Measurements from ENCODE around the gene ANO7.

The ANO7 gene

GRCh38 chr2:241208058-241208457 is 19.6 kb downstream of the ANO7 start:
- H3K4me3 ChIP-seq (ENCODE audit: low read depth, low read length), result no peak overlapping the region
- TF ChIP-seq CTCF (IDR thresholded peaks at IDR 0.05; ENCODE audit: borderline replicate concordance, insufficient read depth, low read depth, low read length), result no peak

GRCh38 chr2:241209271-241209670 is 20.8 kb downstream of the ANO7 start:
- TF ChIP-seq CTCF (IDR thresholded peaks at IDR 0.05; ENCODE audit: borderline replicate concordance, insufficient read depth, low read depth, low read length), result no peak
- H3K4me3 ChIP-seq (ENCODE audit: low read depth, low read length), result no peak overlapping the region

GRCh38 chr2:241211276-241211675 is 22.8 kb downstream of the ANO7 start:
- TF ChIP-seq CTCF (IDR thresholded peaks at IDR 0.05; ENCODE audit: borderline replicate concordance, insufficient read depth, low read depth, low read length), result no peak
- no peak overlapping the region for H3K4me3 ChIP-seq (ENCODE audit: low read depth, low read length)

GRCh38 chr2:241213041-241213440 is 24.6 kb downstream of the ANO7 start:
- H3K4me3 ChIP-seq (ENCODE audit: low read depth, low read length), result no peak overlapping the region
- no peak for TF ChIP-seq CTCF (IDR thresholded peaks at IDR 0.05; ENCODE audit: borderline replicate concordance, insufficient read depth, low read depth, low read length)

- H3K4me3 ChIP-seq (ENCODE audit: low read depth, low read length), result no peak overlapping the region
- TF ChIP-seq CTCF (IDR thresholded peaks at IDR 0.05; ENCODE audit: borderline replicate concordance, insufficient read depth, low read depth, low read length), result no peak
These were observed 25.1 kb downstream of the ANO7 start for GRCh38 chr2:241213567-241213966.

GRCh38 chr2:241214209-241214608 is 25.7 kb downstream of the ANO7 start:
- TF ChIP-seq CTCF (IDR thresholded peaks at IDR 0.05; ENCODE audit: borderline replicate concordance, insufficient read depth, low read depth, low read length), result no peak
- no peak overlapping the region for H3K4me3 ChIP-seq (ENCODE audit: low read depth, low read length)

GRCh38 chr2:241214766-241215165 is 26.3 kb downstream of the ANO7 start:
- no peak for TF ChIP-seq CTCF (IDR thresholded peaks at IDR 0.05; ENCODE audit: borderline replicate concordance, insufficient read depth, low read depth, low read length)
- no peak overlapping the region for H3K4me3 ChIP-seq (ENCODE audit: low read depth, low read length)
